ENCODE measurements around the gene SPRR1B. TPM values are rescaled to one million over a fixed set of nuclear protein-coding genes. Genes with fewer than 3 reads are reported as not detected.

The SPRR1B gene
- total RNA-seq, 2 donors from 2014 or later, result not detected

DNA sequence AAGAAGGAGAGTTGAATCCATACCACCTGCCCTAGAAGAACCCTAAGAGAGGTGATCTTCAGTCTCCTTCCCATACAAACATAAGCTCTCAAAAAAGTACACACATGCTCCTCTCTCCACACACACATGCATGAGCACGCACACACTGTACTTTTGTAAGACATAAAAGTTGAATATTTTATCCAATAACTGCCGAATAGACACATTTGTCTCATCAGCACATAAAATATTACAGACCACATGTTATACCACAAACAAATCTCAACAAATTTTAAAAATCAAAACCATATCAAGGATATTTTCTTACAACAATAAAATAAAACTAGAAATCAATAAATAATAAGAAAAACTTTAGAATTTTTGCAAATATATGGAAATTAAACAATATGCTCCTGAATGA, 44.4 kb upstream of the SPRR1B start:
- H3K4me1 ChIP-seq, result no peaks in the 10 kb centered on the region
- no peak overlapping the region for H3K4me3 ChIP-seq
- ATAC-seq (no peak), DNase-seq (no peak)
- TF ChIP-seq CTCF (IDR thresholded peaks at IDR 0.05) (no peak), POLR2A (IDR thresholded peaks at IDR 0.05) (no peak)
- no peak overlapping the region for H3K27ac ChIP-seq
- no peaks in the 10 kb centered on the region for H3K36me3 ChIP-seq (replicated peaks in 1 of 2; ENCODE audit: insufficient read depth in 1 of 2, low read depth in 2 of 2)
- intact Hi-C loops (cut with DNase I), result no loop called here
- no peaks in the 10 kb centered on the region for H3K27me3 ChIP-seq
- no peaks in the 10 kb centered on the region for H3K9me3 ChIP-seq
- 72 to 76% methylated on average over 2 of the region's 2 CpGs for WGBS, 2 donors

DNA sequence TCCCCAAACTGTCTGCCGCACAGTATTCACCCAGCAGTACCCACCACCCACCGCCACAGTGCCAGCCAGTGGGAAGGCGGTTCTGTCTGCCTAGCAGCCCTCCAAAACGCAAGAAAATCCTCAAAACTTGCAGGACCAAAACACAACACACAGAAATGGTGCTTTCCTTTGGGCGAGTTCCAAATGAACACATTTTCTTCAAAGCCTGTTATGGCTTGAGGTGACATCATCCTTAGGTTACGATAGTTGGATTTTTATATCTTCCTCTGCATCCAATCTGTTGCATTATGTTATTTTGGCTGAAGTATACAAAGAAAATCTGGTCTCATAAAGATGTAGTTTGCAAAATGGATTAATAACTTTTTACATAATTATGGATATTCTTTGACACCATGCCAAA, 37.8 kb upstream of the SPRR1B start:
- no peaks in the 10 kb centered on the region for H3K9me3 ChIP-seq
- no peak for TF ChIP-seq POLR2A (IDR thresholded peaks at IDR 0.05)
- no peak for TF ChIP-seq CTCF (IDR thresholded peaks at IDR 0.05)
- intact Hi-C loops (cut with DNase I), result no loop called here
- H3K4me1 ChIP-seq, result peaks cover 13% of the 10 kb centered on the region
- no peaks in the 10 kb centered on the region for H3K36me3 ChIP-seq (replicated peaks in 1 of 2; ENCODE audit: insufficient read depth in 1 of 2, low read depth in 2 of 2)
- ATAC-seq (no peak), DNase-seq (no peak)
- no peaks in the 10 kb centered on the region for H3K27me3 ChIP-seq
- 82 to 88% methylated on average over 6 of the region's 6 CpGs for WGBS, 2 donors
- no peak overlapping the region for H3K27ac ChIP-seq
- no peak overlapping the region for H3K4me3 ChIP-seq

DNA sequence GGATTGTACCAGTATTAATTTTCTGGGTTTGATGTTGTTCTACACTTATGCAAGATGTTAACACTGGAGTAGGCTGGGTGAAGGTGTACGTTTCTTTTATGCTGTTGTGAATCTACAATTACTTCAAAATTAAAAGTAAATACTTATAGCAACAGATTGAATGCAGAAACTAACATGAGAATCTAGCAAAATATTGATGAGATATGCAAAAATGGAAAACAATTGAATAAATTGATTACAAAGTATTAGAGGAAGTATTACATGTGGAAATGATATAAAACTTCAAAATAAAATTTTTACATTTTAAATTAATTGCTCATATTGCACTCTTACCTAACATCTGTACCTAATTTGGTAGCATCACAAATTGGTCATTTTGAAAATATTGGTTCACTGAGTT, 35.2 kb upstream of the SPRR1B start:
- intact Hi-C loops (cut with DNase I), result no loop called here
- H3K27ac ChIP-seq, result no peak overlapping the region
- DNase-seq (no peak), ATAC-seq (no peak)
- H3K36me3 ChIP-seq (replicated peaks in 1 of 2; ENCODE audit: insufficient read depth in 1 of 2, low read depth in 2 of 2), result no peaks in the 10 kb centered on the region
- no peaks in the 10 kb centered on the region for H3K27me3 ChIP-seq
- H3K4me3 ChIP-seq, result no peak overlapping the region
- H3K9me3 ChIP-seq, result no peaks in the 10 kb centered on the region
- TF ChIP-seq POLR2A (IDR thresholded peaks at IDR 0.05) (no peak), CTCF (IDR thresholded peaks at IDR 0.05) (no peak)
- peaks cover 26% of the 10 kb centered on the region for H3K4me1 ChIP-seq
- 33 to 40% methylated on average over 1 of the region's 1 CpG for WGBS, 2 donors

- no peak overlapping the region for H3K27ac ChIP-seq
- no peak overlapping the region for H3K4me3 ChIP-seq
- TF ChIP-seq CTCF (IDR thresholded peaks at IDR 0.05) (no peak), POLR2A (IDR thresholded peaks at IDR 0.05) (no peak)
- 20 to 22% methylated on average over 5 of the region's 5 CpGs for WGBS, 2 donors
- H3K9me3 ChIP-seq, result no peaks in the 10 kb centered on the region
- ATAC-seq (peak; percentile 50), DNase-seq (no peak)
- H3K4me1 ChIP-seq, result peaks cover 26% of the 10 kb centered on the region
- intact Hi-C loops (cut with DNase I), result no loop called here
- no peaks in the 10 kb centered on the region for H3K27me3 ChIP-seq
- no peaks in the 10 kb centered on the region for H3K36me3 ChIP-seq (replicated peaks in 1 of 2; ENCODE audit: insufficient read depth in 1 of 2, low read depth in 2 of 2)
Measured at GRCh38 chr1:152996633-152997400, 34.2 kb upstream of the SPRR1B start.

DNA sequence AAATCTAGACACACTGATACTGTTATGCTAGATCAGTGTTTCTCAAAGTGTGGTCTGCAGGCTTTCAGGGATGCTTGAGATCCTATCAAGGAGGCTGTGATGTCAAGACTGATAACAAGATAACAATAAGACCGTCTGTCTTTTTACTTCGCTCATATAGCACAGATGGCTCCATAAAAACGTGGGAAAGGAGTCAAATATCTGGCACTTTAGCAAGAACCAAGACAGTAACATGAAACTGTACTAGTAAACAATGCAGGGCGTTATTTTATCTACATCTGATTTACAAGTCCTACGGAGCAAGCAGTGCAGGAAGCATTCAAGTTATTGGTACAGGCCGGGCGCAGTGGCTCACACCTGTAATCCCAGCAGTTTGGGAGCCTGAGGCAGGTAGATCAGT, 33.1 kb upstream of the SPRR1B start:
- Histone ChIP-seq H3K9me3 (no peaks in the 10 kb centered on the region), H3K27ac (no peak overlapping the region), H3K27me3 (no peaks in the 10 kb centered on the region), H3K4me3 (no peak overlapping the region), H3K4me1 (peaks cover 26% of the 10 kb centered on the region), H3K36me3 (replicated peaks in 1 of 2; ENCODE audit: insufficient read depth in 1 of 2, low read depth in 2 of 2) (no peaks in the 10 kb centered on the region)
- no peak for DNase-seq
- intact Hi-C loops (cut with DNase I), result no loop called here
- TF ChIP-seq CTCF (IDR thresholded peaks at IDR 0.05) (no peak), POLR2A (IDR thresholded peaks at IDR 0.05) (no peak)
- 40 to 48% methylated on average over 7 of the region's 7 CpGs for WGBS, 2 donors
- no peak for ATAC-seq

All from body of pancreas (tissue), 4 donors.